ENCODE data around the gene RPL10.

The RPL10 gene

DNA sequence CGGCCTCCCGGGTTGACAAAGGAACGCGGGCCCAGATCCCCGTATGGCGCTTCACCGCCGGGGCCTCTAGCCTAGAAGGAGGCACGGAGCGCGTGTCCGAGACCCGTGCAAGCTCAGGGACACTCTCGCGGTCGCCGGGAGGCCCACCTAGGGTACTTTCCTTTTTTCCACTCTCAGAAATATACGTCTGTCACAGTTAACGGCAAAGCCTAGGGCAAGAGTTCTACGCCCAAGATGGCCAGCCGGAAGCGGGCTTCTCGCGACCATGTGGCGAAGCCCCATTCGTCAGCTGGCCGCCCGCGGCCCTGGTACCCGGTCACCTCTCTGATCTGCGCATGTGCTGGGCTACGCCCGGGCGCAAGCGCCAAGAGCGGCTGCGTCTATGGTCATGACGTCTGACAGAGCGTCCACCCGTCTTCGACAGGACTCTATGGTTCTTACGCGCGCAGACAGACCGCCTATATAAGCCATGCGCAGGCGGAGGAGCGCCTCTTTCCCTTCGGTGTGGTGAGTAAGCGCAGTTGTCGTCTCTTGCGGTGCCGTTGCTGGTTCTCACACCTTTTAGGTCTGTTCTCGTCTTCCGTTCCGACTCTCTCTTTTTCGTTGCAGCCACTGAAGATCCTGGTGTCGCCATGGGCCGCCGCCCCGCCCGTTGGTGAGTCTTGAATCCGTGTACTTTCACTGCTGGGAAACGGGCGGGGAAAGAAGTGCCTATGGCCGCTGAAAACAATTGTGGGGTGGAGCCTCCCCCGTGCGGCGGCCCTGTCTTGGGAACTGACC lies at the start of gene RPL10:
Gene RPL10, plus strand, starts transcription at position 490 of the 780 bp plus-strand sequence. Its CDS starts 143 bp downstream, at position 633.
- DNase-seq, result peak; percentile 98

DNA sequence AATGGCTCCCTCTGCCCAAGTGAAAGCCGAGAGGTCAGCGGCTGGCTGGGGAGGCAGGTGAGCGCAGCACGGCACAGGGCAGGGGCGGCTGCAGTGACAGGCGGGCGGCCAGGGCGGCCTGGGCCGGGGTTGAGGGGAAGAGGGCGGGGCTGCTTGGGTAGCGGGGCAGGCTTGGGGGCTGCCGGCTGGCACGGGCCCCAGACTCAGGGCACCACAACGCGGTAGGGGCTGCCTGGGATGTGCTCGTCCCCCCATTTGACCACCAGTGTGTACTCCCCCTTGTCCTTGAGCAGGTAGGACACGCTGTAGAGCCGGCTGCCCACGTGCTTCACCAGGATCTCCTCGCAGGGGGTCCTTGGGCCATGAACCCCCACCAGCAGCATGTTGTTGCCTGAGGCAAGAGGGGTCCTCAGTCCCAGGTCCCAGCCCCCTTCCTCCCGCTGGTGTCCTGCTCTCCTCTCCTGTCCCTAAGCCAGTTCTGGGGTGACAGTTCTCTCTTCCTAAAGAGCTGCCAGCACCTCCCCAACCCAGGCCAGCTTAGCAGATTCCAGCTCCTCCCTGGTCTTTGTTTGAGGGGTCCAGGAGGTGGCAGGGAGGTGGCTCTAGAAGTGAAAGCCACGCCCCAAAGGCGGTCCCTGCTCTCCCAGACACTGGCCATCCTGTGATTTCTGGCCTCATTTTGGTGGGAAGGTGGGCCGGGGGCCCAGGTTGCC lies 49.4 kb upstream of the RPL10 start:
- peak; percentile 1 for DNase-seq

DNA sequence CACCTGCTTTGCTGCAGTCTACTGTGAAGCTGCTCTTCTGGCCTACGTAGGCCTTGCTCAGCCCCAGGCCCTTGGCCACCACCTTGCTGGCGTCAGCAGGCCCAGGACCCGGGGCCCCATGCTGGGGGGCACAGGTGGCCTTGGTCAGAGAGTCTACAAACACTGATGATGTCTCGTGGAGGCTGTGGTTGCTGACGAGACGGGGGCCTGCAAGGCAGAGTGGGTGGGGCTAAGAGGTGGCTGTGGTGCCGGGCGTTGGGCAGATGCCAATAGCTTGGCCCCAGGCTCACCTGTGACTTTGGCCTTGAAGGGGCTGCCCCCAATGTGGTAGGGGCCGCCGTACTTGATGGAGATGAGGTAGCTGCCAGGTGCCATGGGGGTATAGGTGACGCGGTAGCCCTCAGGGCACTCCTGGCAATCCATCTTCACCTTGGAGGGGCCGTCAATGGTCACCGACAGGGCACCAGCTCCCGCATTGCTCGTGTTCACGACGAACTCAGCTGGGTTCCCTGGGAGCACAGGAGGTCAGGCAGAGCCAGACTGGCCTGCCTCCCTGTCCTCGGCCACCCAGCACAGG lies 48.7 kb upstream of the RPL10 start:
- no peak for DNase-seq

DNA sequence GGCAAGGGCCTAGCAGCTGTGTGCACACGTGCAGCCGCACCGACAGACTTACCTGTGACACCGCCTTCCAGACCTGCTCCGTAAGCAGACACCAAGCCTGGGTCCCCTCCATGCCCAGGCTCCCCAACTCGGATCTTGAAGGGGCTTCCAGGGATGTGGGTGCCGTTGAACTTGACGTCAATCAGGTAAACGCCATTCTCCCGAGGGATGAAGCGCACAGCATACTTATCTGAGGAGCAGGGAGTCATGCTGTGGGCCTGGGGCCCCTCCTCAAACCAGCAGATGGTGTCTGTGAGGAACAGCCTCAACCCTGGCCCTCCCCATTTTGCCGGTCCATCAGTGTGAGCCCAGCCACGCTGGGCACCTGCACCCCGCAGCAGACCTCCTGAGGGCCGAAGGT lies 48.2 kb upstream of the RPL10 start:
- DNase-seq, result no peak

DNA sequence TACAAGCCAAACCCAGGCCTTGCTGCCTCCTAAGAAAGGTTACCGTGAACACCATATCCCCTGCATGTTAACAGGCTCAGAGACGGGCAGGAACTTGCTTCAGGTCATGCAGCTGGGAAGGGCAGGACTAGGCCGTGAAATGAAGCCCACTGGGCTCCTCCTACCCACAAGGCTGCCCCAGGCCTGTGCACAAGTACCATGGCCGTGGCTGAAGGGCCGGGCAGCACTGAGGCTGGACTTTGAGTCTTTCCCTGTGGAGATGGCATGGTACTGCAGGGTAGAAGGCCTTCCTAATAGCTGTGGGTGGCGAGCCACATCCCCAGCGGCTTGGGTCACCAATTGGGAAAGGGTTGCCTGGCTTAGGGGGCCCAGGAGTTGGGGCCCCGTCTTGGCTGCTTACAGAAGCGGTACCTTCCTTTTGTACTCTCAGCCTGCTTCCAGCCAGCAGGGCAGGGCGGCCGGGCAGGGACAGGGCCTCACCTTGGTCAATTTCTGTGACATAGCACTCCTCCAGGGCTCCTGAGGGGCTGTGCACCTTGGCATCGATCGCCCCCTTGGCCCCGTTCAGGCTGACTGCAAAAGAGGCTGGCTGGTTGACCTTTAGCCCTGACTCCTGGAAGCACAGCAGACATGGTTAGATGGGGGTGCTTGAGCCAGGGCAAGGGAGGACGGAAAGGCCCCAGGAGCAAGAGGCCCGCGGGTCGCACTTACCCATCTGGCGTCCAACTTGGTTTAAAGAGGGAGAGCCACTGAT lies 47.6 kb upstream of the RPL10 start:
- DNase-seq, result no peak

DNA sequence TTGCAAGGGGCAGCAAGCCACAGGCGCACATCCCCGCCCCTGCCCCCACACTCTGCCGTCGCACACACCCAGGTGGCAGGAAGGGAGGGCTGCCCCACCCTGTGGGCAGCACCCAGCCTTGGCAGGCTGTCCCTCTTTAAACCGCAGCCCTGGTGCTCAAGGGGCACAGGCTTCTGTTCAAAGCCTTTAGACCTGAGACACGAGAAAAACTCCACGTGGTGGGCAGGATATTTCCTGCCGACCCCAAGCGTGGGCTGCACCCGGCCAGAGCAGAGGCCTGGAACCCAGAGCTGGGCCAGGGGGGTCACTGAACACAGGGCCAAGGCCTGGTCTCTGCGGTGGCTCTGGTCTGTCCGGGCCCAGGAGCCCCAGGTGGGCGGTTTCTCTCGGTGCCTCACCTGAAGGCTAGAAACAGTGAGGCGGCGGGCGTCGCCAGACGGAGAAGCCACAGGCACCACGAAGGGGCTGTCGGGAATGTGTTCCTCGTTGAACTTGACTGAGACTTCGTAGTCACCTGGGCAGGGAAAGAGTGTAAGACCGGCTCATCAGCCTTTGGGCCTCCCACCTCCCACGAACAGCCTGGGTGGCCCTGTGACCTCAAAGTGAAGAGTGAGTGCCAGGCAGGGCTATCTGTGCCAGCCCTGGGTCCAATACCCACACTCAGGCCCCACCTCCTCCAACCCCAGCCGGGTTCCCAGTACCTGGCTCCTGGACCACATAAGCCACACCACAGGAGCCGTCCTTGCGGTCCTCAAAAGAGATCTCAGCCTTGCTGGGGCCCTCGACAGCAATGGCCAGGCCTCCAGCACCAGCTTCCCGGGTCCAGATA lies 46.8 kb upstream of the RPL10 start:
- no peak for DNase-seq

DNA sequence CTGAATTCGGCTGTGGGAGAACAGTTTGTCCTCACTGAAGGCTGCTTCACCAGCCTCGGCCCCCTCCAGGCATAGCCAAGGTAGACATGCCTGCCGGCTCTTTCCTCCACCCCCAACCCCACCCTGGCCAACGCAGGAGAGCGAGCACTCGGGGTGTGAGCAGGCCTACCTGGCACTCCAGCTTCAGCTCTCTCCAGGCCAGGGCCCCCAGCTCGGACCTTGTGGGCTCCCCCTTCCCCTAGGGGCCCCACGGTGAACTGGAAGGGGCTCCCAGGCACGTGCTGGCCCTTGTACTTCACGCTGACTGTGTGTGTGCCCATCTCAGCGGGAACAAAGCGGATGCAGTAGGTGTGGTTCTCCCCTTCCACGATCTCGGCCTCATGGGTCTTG lies 46.2 kb upstream of the RPL10 start:
- DNase-seq, result no peak

DNA sequence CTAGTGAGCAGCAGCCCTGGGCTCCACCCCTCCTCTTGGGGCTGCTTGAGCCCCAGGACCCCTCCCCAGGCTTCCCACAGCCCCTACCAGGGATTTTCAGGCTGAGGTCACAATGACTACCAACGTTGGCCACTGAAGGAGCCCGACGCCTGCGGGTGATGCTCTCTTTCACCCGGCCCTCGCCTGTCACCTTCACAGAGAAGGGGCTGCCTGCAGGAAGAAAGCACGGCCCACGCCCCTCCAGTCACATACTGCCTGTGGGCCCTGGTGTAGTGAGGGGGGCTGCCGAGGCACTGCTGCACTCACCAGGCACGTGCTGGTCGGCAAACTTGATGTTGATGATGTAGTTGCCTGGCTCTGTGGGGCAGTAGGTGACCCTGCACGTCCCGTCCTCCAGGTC lies 45.7 kb upstream of the RPL10 start:
- no peak for DNase-seq

DNA sequence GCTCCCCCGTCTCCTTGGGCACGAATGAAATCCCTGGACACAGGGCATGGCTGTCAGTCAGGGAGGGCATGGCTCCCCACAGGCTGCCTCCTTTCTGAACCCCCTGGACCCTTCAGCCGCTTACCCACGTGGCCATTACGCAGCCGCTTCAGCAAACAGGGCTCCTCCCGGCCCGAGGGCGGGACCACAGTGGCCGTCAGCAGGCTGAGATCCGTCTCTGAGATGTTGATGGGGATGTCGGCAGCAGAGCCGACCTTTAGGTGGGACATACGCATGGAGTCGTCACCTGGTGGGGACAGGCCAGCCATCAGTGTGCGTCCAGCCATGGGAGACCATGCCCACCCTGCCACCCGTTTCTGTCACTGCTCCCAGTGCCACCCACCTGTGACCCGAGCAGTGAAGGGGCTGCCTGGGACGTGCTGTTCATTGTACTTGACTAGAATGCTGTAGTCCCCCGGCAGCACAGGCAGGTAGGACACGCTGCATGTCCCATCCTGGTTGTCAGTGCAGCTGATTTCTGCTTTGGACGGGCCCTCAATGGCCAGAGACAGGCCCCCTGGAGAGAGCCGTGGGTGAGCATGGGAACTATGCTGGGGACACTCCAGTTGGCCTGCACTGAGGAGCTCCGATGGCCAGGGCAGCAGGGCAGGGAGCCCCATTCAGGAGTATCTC lies 44.9 kb upstream of the RPL10 start:
- DNase-seq, result no peak

DNA sequence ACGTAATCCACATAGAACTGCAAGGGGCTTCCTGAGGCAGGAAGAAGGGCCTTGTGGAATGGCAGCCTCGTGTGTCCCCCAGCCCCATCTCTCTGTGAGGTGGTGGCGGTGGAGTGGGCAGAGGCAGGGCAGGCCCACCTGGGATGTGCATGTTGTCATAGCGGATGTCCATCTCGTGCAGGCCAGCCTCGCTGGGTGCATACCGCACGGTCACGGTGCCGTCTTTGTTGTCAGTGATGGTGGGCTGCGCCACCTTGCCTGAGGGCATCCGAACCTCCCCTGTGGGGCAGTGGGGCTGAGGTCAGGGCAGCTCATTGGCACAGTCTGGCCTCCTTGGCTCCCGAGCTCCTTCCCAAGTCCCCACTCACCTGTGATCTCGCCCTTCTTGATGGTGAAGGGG lies 44.2 kb upstream of the RPL10 start:
- no peak for DNase-seq

DNA sequence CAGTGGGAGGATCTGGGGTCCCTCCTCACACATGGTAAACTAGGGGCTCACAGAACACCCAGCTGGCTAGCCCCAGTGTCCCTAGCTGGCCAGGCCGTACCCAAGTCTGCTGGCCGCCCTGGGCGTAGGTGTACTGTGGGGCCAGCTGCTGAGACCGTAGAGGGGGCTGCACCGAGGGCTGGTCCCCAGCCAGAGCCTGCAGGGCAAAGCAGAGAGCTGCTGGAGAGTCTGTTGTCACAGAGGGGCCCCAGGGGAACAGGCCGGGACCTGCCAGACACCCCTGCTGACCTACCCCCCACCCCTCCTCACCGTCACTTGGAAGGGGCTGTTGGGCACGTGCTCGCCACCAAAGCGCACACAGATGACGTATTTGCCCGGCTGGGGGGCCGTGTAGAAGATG lies 43.7 kb upstream of the RPL10 start:
- no peak for DNase-seq

DNA sequence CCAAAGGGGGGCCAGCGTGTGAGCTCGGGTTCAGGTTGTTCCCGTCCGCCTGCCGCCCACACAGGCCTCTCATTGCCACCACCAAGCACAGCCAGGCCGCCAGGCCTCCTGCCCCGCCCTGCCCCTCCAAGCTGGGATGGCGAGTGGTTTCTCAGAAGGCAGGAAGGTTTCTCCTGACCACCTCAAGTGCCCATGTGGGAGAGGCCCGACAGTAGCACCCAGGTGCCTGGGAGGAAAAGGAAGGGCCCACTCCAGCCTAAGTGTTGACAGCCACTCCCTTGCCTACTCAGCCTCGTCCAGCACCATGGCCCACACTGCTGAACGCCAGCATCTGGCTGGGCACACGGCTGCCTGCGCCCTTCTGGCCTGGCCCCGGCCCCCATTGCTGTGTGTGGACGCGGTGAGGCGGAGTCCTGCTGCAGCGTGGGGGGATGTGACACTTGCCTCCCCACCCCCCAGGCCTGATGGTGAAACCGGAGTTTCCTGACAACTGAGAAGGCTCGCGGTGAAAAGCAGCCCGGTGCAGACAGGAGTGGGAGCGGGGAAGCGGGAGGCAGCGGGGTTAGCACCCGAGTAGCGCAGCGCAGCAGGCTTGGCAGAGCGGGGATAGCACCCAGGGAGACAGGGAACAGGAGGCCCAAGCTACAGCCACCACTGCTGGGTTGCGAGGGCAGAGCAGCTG lies 42.9 kb upstream of the RPL10 start:
- DNase-seq, result no peak

DNA sequence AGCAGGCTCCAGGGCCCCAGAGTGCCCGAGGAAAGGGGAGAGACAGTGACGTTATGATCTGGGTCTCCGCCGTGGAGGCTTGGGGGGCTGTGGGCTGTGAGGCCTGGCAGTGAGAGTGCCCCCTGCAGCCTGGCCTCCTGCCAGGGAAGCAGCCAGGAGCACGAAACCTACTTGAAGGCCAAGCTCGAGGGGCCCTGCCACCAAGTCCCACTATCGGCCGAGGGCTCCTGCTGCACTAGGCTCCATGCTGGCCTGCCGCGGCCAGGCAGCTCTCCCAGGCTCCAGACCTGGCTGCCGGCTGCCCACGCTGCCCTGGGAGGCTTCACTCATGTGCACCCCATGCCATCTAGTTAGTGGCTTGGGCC lies 42.4 kb upstream of the RPL10 start:
- no peak for DNase-seq

DNA sequence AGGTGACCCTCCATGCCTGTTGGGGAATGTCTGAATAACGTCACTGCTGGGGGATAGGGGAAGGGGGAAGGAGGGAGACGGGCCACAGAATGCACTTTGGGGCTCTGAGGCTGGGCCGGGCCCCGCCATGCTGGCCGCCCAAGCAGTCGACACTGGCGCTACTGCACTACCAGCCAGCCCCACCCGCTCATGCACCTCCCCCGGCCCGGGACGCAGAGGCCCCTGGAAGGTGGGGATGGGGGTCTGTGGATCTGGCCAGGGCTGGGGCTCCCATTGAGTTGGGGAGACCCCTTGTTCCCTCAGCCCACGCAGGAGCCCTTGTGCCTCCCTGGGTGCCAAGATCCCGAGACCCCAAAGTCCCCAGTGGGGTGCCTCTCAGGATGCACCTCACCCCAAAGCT lies 41.6 kb upstream of the RPL10 start:
- no peak for DNase-seq

DNA sequence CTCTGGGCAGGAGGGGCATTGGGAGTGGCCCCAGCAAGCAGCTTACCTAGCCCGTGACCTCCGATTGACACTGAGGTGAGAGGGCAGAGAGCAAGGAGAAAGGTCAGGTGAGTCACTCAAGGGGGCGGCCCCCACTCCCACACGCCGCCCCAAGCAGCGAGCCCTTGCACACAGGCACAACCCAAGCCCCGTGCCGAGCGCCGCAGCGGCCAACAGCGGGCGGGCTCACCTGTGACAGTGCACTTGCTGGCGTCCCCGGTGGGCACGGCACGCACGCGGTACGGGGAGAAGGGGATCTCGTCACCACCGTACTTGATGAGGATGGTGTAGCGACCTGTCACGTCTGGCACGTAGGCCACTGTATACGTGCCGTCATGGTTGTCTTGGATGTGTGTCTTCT lies 41.0 kb upstream of the RPL10 start:
- DNase-seq, result no peak

DNA sequence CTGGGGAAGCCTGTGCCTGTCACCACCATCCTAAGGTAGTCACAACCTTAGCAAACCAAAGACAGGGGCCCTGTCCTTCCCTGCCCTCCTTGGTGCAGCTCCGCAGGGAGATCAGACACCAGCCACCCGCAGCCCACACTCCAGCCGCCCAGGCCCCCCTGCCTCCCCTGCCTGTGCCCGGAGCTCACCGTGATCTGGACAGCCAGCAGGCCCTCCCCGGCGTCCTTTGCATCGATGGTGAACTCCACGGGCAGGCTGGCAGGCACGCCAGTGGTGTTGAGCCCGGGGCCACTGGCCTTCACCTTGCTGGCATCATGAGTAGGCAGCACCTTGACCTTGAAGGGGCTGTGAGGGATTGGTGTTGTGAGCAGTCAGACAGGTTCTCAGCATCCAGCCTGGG lies 40.2 kb upstream of the RPL10 start:
- DNase-seq, result no peak

DNA sequence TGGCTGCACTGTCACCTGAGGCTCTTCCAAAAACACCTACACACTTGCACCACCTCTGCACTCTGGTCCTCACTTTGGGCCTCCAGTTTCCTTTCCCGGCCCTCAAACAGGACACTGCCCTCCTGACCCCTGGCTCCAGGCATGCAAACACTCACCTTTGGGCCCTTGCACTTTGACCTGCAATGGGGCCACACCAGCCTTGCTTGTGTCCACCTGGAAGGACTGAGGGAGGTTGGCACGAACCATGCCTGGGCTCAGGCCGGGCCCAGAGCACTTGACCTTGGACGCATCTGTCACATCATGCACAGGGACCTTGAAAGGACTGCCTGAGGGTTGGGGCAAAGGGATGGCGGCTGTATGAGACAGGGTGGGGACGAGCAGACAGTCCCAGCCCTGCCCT lies 39.3 kb upstream of the RPL10 start:
- no peak for DNase-seq

DNA sequence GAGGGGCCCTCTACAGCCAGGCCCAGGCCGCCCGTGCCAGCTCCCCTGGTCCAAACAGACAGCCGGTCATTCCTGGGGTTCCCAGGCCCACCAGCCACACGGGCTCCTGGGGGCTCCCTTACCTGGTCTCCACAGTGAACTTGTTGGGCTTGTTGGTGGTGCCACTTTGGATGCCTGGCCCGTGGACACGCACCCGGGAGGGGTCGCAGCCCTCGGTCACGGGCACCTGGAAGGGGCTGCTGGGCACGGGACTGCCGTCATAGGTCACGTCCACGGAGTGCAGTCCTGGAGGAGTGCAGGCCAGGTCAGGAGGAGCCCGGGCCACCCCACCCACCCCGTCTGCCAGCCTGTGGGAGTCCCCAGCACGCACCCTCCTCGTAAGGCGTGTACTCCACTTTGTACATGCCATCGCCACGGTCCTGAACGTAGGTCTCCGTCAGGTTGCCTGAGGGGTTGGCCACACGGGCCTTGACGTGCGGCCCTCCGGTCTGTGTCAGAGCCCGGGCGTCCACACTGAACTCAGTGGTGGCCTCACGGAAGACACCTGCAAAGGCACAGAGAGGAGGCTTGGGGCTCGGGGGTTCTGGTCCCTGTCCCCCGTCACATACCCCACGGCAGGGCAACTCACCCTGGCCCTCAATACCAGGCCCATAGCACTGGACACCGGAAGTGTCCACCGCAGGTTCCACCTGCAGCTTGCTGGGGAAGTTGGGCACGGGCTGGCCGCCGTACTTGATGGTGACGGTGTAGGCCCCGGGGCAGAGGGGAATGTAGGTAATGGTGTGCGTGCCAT lies 38.6 kb upstream of the RPL10 start:
- no peak for DNase-seq

DNA sequence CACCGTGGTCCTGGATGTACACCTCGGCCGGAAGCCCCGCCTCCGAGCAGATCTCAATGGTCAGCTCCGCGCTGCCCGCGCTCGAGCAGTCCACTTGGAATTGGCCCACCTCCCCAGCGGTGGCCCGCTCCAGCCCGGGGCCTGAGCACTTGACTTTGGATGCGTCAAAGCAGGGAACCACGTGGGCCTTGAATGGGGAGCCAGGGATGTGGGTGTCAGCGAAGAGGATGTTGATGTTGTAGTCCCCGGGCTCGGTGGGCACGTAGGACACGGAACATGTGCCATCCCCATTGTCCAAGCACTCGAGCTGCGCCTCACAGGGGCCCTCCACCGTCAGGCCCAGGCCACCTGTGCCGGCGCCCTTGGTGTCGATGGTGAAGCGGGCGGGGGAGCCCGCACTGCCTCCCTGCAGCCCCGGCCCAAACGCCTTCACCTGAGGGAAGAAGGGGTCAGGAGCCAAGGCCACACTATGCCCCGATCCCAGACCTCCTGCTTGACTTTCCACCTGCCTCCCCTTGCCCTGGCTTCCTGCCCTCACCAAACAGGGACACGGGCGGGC lies 37.9 kb upstream of the RPL10 start:
- DNase-seq, result no peak

DNA sequence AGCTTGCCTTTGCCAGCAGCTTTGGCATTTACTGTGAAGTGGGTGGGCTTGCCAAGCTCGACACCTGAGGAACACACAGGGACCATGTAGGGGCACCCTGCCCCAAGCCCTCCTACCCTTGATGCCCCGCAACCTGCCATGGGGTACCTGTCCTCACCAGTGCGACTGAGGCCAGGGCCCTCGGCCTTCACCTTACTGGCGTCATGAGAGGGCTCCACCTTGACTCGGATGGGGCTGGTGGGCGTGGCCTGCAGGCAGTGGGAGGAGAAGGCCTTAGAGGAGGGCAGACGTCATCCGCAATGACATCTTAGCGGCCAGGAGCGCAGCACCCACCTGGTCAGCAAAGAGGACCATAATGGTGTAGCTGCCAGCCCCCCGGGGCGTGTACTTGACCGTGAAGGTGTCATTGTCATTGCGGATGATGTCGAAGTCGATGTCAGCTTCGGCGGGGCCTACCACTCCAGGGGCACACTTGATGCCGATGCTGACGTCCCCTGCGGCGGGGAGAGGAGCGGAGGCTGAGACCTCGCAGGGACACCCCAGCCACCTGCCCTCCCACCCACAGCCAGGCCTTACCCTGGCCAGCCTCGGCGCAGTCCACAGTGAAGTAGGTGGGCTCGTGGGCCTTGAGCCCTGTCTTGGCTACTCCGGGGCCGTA lies 36.0 kb upstream of the RPL10 start:
- no peak for DNase-seq
